COLO829 (cell line): ENCODE data around the gene PRKD2.
"Not testable (repeated sequence)": the region's sequence is repeated elsewhere in the genome, so short reads cannot be mapped to it uniquely, and the experiment has no call there.

Source experiments
- DNase-seq: peaks from one replicate; pipeline ENCODE4 v3.0.0; 2012; ENCODE audit warnings: low spot score

Gene PRKD2

GRCh38 chr19:46633130-46633529, 83.8 kb downstream of the PRKD2 start:
- DNase-seq: no peak

GRCh38 chr19:46631481-46631880, 85.4 kb downstream of the PRKD2 start:
- no peak for DNase-seq

- no peak for DNase-seq
These were observed 86.2 kb downstream of the PRKD2 start for GRCh38 chr19:46630586-46631205.

- DNase-seq: no peak
These were observed 87.3 kb downstream of the PRKD2 start for GRCh38 chr19:46629546-46630025.

GRCh38 chr19:46628970-46629369, 87.9 kb downstream of the PRKD2 start:
- DNase-seq: not testable (repeated sequence)

GRCh38 chr19:46626446-46626845, 90.5 kb downstream of the PRKD2 start:
- no peak for DNase-seq

- DNase-seq: no peak
These were observed 91.2 kb downstream of the PRKD2 start for GRCh38 chr19:46625731-46626130.

- no peak for DNase-seq
These were observed 91.8 kb downstream of the PRKD2 start, which contains the start of gene PTGIR for GRCh38 chr19:46624958-46625661. Gene PTGIR, minus strand, starts transcription at chr19:46625089. Its CDS starts 864 bp downstream, at chr19:46624225.
